ENCODE results near the gene PDZD4.

PDZD4 gene

GRCh38 chrX:153766871-153767673 lies 63.3 kb downstream of the PDZD4 start:
- no peak for FAIRE-seq
- no peak for TF ChIP-seq SPI1 (IDR thresholded peaks at IDR 0.05; ENCODE audit: low read depth, low read length)
- TF ChIP-seq TAF1 (IDR thresholded peaks at IDR 0.05; ENCODE audit: low read depth, low read length): no peak
- TF ChIP-seq POLR2AphosphoS5 (IDR thresholded peaks at IDR 0.05; ENCODE audit: low read depth, low read length): no peak
- no peak for TF ChIP-seq PAX5 (IDR thresholded peaks at IDR 0.05; ENCODE audit: insufficient read depth, low read length, severe bottlenecking)
- no peak for TF ChIP-seq POLR2A (IDR thresholded peaks at IDR 0.05; ENCODE audit: low read depth, low read length)
- no peak for TF ChIP-seq POU2F2 (IDR thresholded peaks at IDR 0.05; ENCODE audit: low read depth, low read length)
- DNase-seq (ENCODE audit: insufficient read length, low spot score): no peak

GRCh38 chrX:153766098-153766817 lies 64.1 kb downstream of the PDZD4 start:
- DNase-seq (ENCODE audit: insufficient read length, low spot score): peak; percentile 30
- TF ChIP-seq POU2F2 (IDR thresholded peaks at IDR 0.05; ENCODE audit: low read depth, low read length) (no peak), SPI1 (IDR thresholded peaks at IDR 0.05; ENCODE audit: low read depth, low read length) (no peak), POLR2A (IDR thresholded peaks at IDR 0.05; ENCODE audit: low read depth, low read length) (no peak), TAF1 (IDR thresholded peaks at IDR 0.05; ENCODE audit: low read depth, low read length) (no peak), POLR2AphosphoS5 (IDR thresholded peaks at IDR 0.05; ENCODE audit: low read depth, low read length) (no peak), PAX5 (IDR thresholded peaks at IDR 0.05; ENCODE audit: insufficient read depth, low read length, severe bottlenecking) (no peak)
- FAIRE-seq: peak; percentile 59

GRCh38 chrX:153765138-153766079 lies 64.9 kb downstream of the PDZD4 start:
- TF ChIP-seq SPI1 (IDR thresholded peaks at IDR 0.05; ENCODE audit: low read depth, low read length): no peak
- no peak for TF ChIP-seq TAF1 (IDR thresholded peaks at IDR 0.05; ENCODE audit: low read depth, low read length)
- TF ChIP-seq PAX5 (IDR thresholded peaks at IDR 0.05; ENCODE audit: insufficient read depth, low read length, severe bottlenecking): no peak
- TF ChIP-seq POU2F2 (IDR thresholded peaks at IDR 0.05; ENCODE audit: low read depth, low read length): no peak
- no peak for TF ChIP-seq POLR2A (IDR thresholded peaks at IDR 0.05; ENCODE audit: low read depth, low read length)
- no peak for TF ChIP-seq POLR2AphosphoS5 (IDR thresholded peaks at IDR 0.05; ENCODE audit: low read depth, low read length)

GRCh38 chrX:153764786-153765137 lies 65.6 kb downstream of the PDZD4 start:
- FAIRE-seq (no peak), DNase-seq (ENCODE audit: insufficient read length, low spot score) (no peak)
- no peak for TF ChIP-seq PAX5 (IDR thresholded peaks at IDR 0.05; ENCODE audit: insufficient read depth, low read length, severe bottlenecking)
- TF ChIP-seq POU2F2 (IDR thresholded peaks at IDR 0.05; ENCODE audit: low read depth, low read length): no peak
- TF ChIP-seq POLR2AphosphoS5 (IDR thresholded peaks at IDR 0.05; ENCODE audit: low read depth, low read length): no peak
- no peak for TF ChIP-seq POLR2A (IDR thresholded peaks at IDR 0.05; ENCODE audit: low read depth, low read length)
- no peak for TF ChIP-seq SPI1 (IDR thresholded peaks at IDR 0.05; ENCODE audit: low read depth, low read length)
- no peak for TF ChIP-seq TAF1 (IDR thresholded peaks at IDR 0.05; ENCODE audit: low read depth, low read length)

More at GRCh38 chrX:153765138-153766079, 64.9 kb downstream of the PDZD4 start:
- DNase-seq (ENCODE audit: insufficient read length, low spot score) (peak; percentile 4), FAIRE-seq (no peak)

GRCh38 chrX:153763989-153764755 lies 66.2 kb downstream of the PDZD4 start, which contains the start of gene PLXNB3:
PLXNB3 (plus strand) TSS chrX:153764249; CDS start chrX:153765536, 1,287 bp downstream.
- peak; percentile 97 for FAIRE-seq
- TF ChIP-seq PAX5 (IDR thresholded peaks at IDR 0.05; ENCODE audit: insufficient read depth, low read length, severe bottlenecking): no peak
- no peak for TF ChIP-seq SPI1 (IDR thresholded peaks at IDR 0.05; ENCODE audit: low read depth, low read length)
- no peak for TF ChIP-seq TAF1 (IDR thresholded peaks at IDR 0.05; ENCODE audit: low read depth, low read length)
- DNase-seq (ENCODE audit: insufficient read length, low spot score): peak; percentile 64

GRCh38 chrX:153763298-153763932 lies 66.9 kb downstream of the PDZD4 start:
- TF ChIP-seq PAX5 (IDR thresholded peaks at IDR 0.05; ENCODE audit: insufficient read depth, low read length, severe bottlenecking): no peak
- no peak for TF ChIP-seq POLR2AphosphoS5 (IDR thresholded peaks at IDR 0.05; ENCODE audit: low read depth, low read length)
- TF ChIP-seq POLR2A (IDR thresholded peaks at IDR 0.05; ENCODE audit: low read depth, low read length): no peak
- no peak for TF ChIP-seq SPI1 (IDR thresholded peaks at IDR 0.05; ENCODE audit: low read depth, low read length)
- TF ChIP-seq POU2F2 (IDR thresholded peaks at IDR 0.05; ENCODE audit: low read depth, low read length): no peak
- TF ChIP-seq TAF1 (IDR thresholded peaks at IDR 0.05; ENCODE audit: low read depth, low read length): no peak
- no peak for FAIRE-seq
- DNase-seq (ENCODE audit: insufficient read length, low spot score): no peak

GRCh38 chrX:153762626-153763173 lies 67.6 kb downstream of the PDZD4 start:
- FAIRE-seq: no peak
- no peak for TF ChIP-seq TAF1 (IDR thresholded peaks at IDR 0.05; ENCODE audit: low read depth, low read length)
- TF ChIP-seq POU2F2 (IDR thresholded peaks at IDR 0.05; ENCODE audit: low read depth, low read length): no peak
- no peak for TF ChIP-seq PAX5 (IDR thresholded peaks at IDR 0.05; ENCODE audit: insufficient read depth, low read length, severe bottlenecking)
- TF ChIP-seq POLR2AphosphoS5 (IDR thresholded peaks at IDR 0.05; ENCODE audit: low read depth, low read length): no peak
- no peak for TF ChIP-seq SPI1 (IDR thresholded peaks at IDR 0.05; ENCODE audit: low read depth, low read length)
- TF ChIP-seq POLR2A (IDR thresholded peaks at IDR 0.05; ENCODE audit: low read depth, low read length): no peak

More at GRCh38 chrX:153762626-153763173, 67.6 kb downstream of the PDZD4 start:
- DNase-seq (ENCODE audit: insufficient read length, low spot score): no peak

Data from GM12891 (cell line).